Measurements from ENCODE around the gene PRDX6. TPM values are rescaled to one million over a fixed set of nuclear protein-coding genes. Genes with fewer than 3 reads are reported as not detected.

The PRDX6 gene
- total RNA-seq, 4 donors from 2014 or later: 285 to 478 (median 439) TPM

GRCh38 chr1:173444757-173445156 is 32.4 kb upstream of the PRDX6 start:
- 90 to 93% methylated on average over 1 of the region's 1 CpG for WGBS, 2 donors
- TF ChIP-seq EP300 (IDR thresholded peaks at IDR 0.05): no peak
- no peak for TF ChIP-seq POLR2A (IDR thresholded peaks at IDR 0.05)
- no peak for TF ChIP-seq CTCF (IDR thresholded peaks at IDR 0.05)
- no peak overlapping the region for H3K27ac ChIP-seq
- H3K9me3 ChIP-seq: peaks cover 0 to 21% (median 0%) of the 10 kb centered on the region in 4 donors
- no peaks in the 10 kb centered on the region for H3K4me1 ChIP-seq
- no peaks in the 10 kb centered on the region for H3K27me3 ChIP-seq
- peaks cover 0 to 23% (median 0%) of the 10 kb centered on the region in 3 donors for H3K36me3 ChIP-seq
- no peak overlapping the region for H3K4me3 ChIP-seq
- no peak for DNase-seq (ENCODE audit: low spot score in 2 of 2)

- Histone ChIP-seq H3K27ac (no peak overlapping the region), H3K36me3 (peaks cover 0 to 23% (median 0%) of the 10 kb centered on the region in 3 donors), H3K4me1 (no peaks in the 10 kb centered on the region), H3K9me3 (peaks cover 0 to 21% (median 0%) of the 10 kb centered on the region in 4 donors), H3K4me3 (no peak overlapping the region), H3K27me3 (no peaks in the 10 kb centered on the region)
- no peak for DNase-seq (ENCODE audit: low spot score in 2 of 2)
- TF ChIP-seq CTCF (IDR thresholded peaks at IDR 0.05) (no peak), POLR2A (IDR thresholded peaks at IDR 0.05) (no peak), EP300 (IDR thresholded peaks at IDR 0.05) (no peak)
- WGBS, 2 donors: 69 to 82% methylated on average over 2 of the region's 2 CpGs
Measured at GRCh38 chr1:173445164-173445563, 32.0 kb upstream of the PRDX6 start.

GRCh38 chr1:173445656-173446055 is 31.5 kb upstream of the PRDX6 start:
- Histone ChIP-seq H3K4me3 (no peak overlapping the region), H3K27ac (no peak overlapping the region), H3K36me3 (peaks cover 0 to 23% (median 0%) of the 10 kb centered on the region in 3 donors), H3K4me1 (no peaks in the 10 kb centered on the region), H3K27me3 (no peaks in the 10 kb centered on the region), H3K9me3 (peaks cover 0 to 21% (median 0%) of the 10 kb centered on the region in 4 donors)
- no peak for DNase-seq (ENCODE audit: low spot score in 2 of 2)
- TF ChIP-seq EP300 (IDR thresholded peaks at IDR 0.05) (no peak), CTCF (IDR thresholded peaks at IDR 0.05) (no peak), POLR2A (IDR thresholded peaks at IDR 0.05) (no peak)
- WGBS, 2 donors: 94 to 98% methylated on average over 3 of the region's 3 CpGs

GRCh38 chr1:173447224-173447623 is 29.9 kb upstream of the PRDX6 start:
- Histone ChIP-seq H3K27ac (no peak overlapping the region), H3K36me3 (peaks cover 0 to 28% (median 0%) of the 10 kb centered on the region in 3 donors), H3K9me3 (peaks cover 0 to 21% (median 0%) of the 10 kb centered on the region in 4 donors), H3K27me3 (no peaks in the 10 kb centered on the region), H3K4me3 (no peak overlapping the region), H3K4me1 (no peaks in the 10 kb centered on the region)
- DNase-seq (ENCODE audit: low spot score in 2 of 2): no peak
- WGBS, 2 donors: 97 to 100% methylated on average over 1 of the region's 1 CpG
- TF ChIP-seq CTCF (IDR thresholded peaks at IDR 0.05) (no peak), EP300 (IDR thresholded peaks at IDR 0.05) (no peak), POLR2A (IDR thresholded peaks at IDR 0.05) (no peak)

- Histone ChIP-seq H3K4me1 (no peaks in the 10 kb centered on the region), H3K9me3 (peaks cover 0 to 21% (median 0%) of the 10 kb centered on the region in 4 donors), H3K4me3 (no peak overlapping the region), H3K36me3 (peaks cover 0 to 28% (median 0%) of the 10 kb centered on the region in 3 donors), H3K27ac (no peak overlapping the region), H3K27me3 (no peaks in the 10 kb centered on the region)
- DNase-seq (ENCODE audit: low spot score in 2 of 2): no peak
- 93 to 98% methylated on average over 2 of the region's 2 CpGs for WGBS, 2 donors
- TF ChIP-seq EP300 (IDR thresholded peaks at IDR 0.05): no peak
- no peak for TF ChIP-seq POLR2A (IDR thresholded peaks at IDR 0.05)
- no peak for TF ChIP-seq CTCF (IDR thresholded peaks at IDR 0.05)
Measured at GRCh38 chr1:173448945-173449344, 28.2 kb upstream of the PRDX6 start.

Data from tibial nerve (tissue), 4 donors.